Body of pancreas (tissue), 4 donors: ENCODE results near the gene LATS2.

Experiments used
- CTCF ChIP-seq, 7 experiments: fragments of 450-650 bp in 4 of 7; fragments of 200-600 bp in 3 of 7; sonication (generic) in 3 of 7; IDR thresholded peaks; one replicate each; pipeline ENCODE4 v1.5.1; 2016 to 2019; ENCODE audit warnings: antibody characterized with exemption in 7 of 7
- POLR2A ChIP-seq, 3 donors: fragments of 450-650 bp; IDR thresholded peaks; one replicate each; pipeline ENCODE4 v1.6.1; 2016; ENCODE audit warnings: antibody characterized with exemption in 3 of 3, mild to moderate bottlenecking in 2 of 3

GRCh38 chr13:21061029-21061763 is at the start of gene LATS2:
- TF ChIP-seq CTCF (IDR thresholded peaks at IDR 0.05), result peak in 3 of 7 experiments; percentile 41 to 68 (median 43)
- peak; percentile 93 to 94 (median 94) for TF ChIP-seq POLR2A (IDR thresholded peaks at IDR 0.05)
